Omental fat pad (tissue), 4 donors: ENCODE measurements around the gene NKD2. TPM values are rescaled to one million over a fixed set of nuclear protein-coding genes. Genes with fewer than 3 reads are reported as not detected.

Experiments used
- ATAC-seq: fragments of 150-250 bp; one replicate; pipeline ENCODE4 v1.9.1; 2016; ENCODE audit warnings: mild to moderate bottlenecking, moderate library complexity; ENCODE audit not compliant: low FRiP score
- DNase-seq: peaks from one replicate; pipeline ENCODE4 v3.0.0-alpha.2; 2019; ENCODE audit warnings: low spot score
- total RNA-seq, 4 donors: library from RNA; depleted of rRNA; stranded (reverse); fragments of >200 nt; gene quantifications; one replicate each; pipeline ENCODE4 v1.1.0, GENCODE V29; 2016
- TF ChIP-seq, protein P1 (sequence below), 3 donors: fragments of 450-650 bp; IDR thresholded peaks; one replicate each; pipeline ENCODE4 v1.5.1; 2016 to 2017; ENCODE audit warnings: antibody characterized with exemption in 3 of 3, mild to moderate bottlenecking in 3 of 3, moderate library complexity in 2 of 3

Gene NKD2
- total RNA-seq, 4 donors from 2014 or later, result 1.1 to 7.1 (median 1.8) TPM

DNA sequence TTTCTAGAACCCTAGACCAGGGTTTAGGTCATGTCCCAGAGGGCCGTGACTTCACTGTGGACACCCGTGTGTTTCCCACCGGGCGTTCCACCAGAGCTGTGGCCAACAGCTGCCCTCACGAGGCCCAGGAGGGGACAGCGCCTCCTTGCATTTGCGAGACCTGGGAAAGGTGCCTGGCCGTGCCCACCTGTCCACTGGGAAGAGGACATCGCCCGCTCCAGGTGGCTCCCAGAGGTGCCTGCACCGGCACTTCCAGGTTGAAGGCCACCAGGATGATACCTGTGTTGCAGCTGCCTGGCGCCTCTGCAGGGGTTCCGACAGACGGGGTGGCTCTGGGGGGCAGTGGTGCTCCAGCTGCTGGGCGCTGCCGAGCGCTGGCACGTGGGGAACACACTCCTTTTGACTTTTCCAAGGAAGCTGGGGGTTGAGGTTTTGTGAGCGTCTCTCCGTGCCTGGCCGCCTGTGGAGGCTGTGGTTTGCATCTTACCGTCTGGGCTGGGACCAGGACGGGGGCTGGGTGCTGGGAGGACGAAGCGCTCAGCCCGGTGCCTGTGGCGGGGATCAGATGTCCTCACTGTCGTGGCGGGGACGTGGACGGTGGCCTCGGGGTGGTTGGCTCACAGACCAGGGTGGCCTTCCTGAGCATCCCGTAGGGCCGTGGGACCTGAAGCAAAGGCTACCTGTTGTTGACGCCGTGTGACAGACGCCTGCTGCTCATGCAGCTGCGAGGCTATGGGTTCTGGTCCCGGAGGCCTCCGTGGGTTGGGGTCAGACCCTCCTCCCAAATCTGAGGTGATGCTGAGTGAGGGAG is 19.2 kb downstream of the NKD2 start:
- ATAC-seq, result no peak
- TF ChIP-seq, protein P1, sequence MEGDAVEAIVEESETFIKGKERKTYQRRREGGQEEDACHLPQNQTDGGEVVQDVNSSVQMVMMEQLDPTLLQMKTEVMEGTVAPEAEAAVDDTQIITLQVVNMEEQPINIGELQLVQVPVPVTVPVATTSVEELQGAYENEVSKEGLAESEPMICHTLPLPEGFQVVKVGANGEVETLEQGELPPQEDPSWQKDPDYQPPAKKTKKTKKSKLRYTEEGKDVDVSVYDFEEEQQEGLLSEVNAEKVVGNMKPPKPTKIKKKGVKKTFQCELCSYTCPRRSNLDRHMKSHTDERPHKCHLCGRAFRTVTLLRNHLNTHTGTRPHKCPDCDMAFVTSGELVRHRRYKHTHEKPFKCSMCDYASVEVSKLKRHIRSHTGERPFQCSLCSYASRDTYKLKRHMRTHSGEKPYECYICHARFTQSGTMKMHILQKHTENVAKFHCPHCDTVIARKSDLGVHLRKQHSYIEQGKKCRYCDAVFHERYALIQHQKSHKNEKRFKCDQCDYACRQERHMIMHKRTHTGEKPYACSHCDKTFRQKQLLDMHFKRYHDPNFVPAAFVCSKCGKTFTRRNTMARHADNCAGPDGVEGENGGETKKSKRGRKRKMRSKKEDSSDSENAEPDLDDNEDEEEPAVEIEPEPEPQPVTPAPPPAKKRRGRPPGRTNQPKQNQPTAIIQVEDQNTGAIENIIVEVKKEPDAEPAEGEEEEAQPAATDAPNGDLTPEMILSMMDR (IDR thresholded peaks at IDR 0.05), result no peak
- no peak for DNase-seq

DNA sequence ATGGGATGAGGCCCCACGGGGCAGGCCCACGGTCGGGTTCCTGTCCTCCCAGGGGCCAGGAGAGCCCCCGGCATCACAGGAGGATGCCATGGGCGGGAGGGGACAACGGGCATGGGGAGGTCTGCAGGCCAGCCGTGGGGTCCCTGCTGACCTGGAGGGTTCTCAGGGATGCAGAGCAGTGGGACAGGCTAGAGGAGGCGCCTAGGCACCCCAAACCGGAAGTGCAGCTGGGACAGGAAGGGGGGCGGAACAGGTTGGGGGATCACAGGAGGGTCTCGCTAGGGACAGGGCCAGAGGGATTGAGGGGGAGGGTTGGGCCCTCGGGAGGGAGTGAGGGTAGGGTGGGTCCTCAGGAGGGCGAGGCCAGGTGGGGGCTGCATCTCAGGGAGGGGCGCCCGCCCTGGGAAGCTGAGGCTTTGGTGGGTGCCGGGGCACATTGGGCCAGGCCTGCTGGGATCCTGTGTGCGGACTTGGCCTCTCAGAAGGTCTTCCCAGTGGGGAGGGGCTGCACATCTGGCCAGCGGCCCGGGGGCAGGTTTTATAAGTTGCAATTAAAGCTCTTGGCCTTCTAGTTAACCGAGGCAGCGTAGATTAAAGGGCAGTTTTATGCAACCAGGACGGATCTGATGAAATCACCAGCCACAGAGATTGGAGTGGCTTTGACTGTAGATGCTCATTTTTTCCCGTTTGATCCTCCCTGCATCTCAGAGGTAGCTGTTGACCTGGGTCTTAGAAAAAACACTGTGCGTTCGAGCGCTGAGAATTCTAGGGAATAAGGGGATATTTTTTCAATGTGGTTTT is 20.1 kb downstream of the NKD2 start:
- DNase-seq (no peak), ATAC-seq (no peak)
- TF ChIP-seq, protein P1 (IDR thresholded peaks at IDR 0.05), result no peak

DNA sequence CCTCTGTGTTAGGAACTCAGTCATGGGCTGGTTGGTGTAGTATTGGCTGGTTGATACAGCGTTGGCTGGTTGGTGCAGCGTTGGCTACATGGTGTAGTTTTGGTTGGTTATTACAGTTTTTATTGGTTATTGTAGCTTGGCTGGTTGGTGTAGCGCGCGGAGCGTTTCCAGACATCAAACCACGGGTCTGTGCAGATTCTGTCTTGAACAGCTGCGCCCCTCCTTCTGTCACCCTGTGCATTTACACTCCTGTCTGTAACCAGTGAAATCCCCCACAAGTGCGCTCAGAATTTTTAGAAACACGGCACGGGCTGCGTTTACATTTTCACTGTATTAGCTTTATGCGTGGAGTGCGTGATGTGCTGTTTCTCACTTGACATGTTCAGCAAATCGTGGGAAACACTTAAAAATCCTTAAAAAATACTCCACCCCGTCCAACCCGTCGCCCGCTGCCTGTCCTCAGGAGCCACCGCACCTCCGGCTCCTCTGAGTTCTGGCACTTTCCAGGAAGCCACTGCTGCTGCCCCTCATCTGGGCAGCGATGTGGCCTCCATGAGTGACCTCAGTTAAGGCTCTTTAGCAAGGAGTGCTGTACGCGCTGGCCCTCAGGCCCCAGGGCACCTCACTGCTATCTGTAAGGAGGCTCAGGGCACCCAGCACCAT is 20.8 kb downstream of the NKD2 start:
- TF ChIP-seq, protein P1 (IDR thresholded peaks at IDR 0.05), result no peak
- ATAC-seq, result no peak
- no peak for DNase-seq

DNA sequence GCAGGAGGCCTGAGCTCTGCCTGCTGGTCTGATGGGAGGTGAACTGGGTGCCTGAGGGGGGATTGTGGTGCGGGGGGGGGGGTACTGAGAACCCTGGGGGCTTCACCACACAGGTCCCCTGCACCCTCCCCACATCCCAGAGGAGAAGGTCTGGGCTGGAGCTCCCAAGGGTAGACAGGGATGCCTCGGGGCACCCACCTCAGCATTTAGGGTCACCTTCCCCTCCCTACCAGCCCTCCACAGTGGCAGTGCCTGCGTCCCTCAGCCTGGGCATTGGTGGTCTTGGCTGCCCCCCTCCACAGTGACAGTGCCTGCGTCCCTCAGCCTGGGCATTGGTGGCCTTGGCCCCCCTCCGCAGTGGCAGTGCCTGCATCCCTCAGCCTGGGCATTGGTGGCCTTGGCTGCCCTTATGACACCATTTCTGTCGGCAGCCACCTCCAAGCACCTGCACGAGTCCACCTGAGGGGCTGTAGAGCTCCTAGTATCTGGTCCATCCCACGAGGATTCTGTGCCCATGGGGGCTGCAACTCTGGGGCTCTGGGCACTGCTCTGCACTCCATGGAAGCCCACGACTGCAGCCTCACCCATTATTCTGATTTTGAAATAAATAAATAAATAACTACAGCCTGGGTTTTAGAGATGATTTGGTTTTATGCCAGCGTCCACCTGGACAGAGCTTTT is 21.5 kb downstream of the NKD2 start:
- no peak for ATAC-seq
- TF ChIP-seq, protein P1 (IDR thresholded peaks at IDR 0.05), result no peak
- DNase-seq, result no peak

DNA sequence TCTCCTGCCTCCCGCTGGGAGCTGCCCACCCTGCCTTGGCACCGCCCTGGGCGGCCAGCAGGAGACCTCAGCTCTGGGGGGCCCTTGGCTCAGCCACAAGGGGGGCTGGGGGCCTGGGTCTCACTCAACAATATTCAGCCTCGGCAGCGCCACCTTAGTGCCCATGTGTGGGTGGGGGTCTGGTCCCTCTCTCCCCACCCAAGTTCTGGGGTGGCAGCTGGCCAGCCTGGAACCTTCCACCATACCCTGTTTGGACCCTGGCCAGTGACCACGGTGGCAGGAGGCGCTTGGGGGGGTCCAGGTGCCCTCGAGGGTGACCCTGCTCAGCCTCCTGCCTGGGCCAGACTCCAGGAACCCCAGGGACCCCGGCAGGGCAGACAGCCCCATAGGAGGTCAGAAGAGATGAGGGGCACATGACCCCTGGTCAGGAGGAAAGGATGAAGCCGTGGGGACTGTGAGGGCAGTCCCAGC is 22.2 kb downstream of the NKD2 start:
- no peak for ATAC-seq
- no peak for DNase-seq
- TF ChIP-seq, protein P1 (IDR thresholded peaks at IDR 0.05), result no peak

DNA sequence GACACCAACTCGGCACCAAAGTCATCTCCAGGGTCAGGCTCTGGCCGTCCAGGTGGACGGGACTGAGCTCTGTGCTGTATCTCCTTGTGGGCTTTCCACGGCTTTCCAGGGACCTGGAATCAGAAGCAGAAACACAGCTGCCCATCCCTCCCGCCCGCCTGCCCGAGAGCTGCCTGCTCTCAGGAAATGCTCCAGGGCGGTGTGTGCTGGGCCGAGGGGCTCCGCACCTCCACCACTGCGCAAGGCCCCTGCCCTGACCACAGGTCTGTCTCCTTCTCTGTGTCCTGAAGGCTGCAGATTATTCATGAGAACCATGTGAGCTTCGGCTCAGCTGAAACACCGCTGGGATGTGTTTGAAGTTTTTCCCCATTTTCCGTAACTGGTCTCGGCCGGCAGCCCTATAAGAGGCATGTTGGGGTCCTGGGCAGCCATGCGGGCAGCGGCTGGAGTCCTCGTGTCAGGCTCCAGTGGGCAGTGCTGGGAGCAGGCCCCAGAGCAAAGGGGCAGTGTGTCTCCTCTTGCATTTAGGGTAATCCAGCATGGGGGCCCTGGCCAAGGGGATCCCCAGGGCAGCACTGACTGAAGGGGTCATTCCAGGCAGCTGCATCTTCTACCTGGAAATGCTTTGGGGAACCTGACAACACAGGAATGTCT is 22.8 kb downstream of the NKD2 start:
- DNase-seq (no peak), ATAC-seq (no peak)
- TF ChIP-seq, protein P1 (IDR thresholded peaks at IDR 0.05), result no peak
